H9 (cell line): ENCODE data around the gene LDLRAD4. TPM values are rescaled to one million over a fixed set of nuclear protein-coding genes. Genes with fewer than 3 reads are reported as not detected.

Source experiments
- DNase-seq: peaks from one replicate; pipeline ENCODE4 v3.0.0-alpha.2; 2017
- H2AFZ ChIP-seq: one replicate; pipeline ENCODE4 v1.6.1; 2013; ENCODE audit warnings: mild to moderate bottlenecking, low read length, control low read depth, moderate library complexity
- H2AK5ac ChIP-seq: 2 replicates; pipeline ENCODE4 v1.6.1; 2013; ENCODE audit warnings: low read length, control low read depth, mixed read lengths; ENCODE audit not compliant: insufficient read length
- H2BK120ac ChIP-seq: one replicate; pipeline ENCODE4 v1.6.1; 2013; ENCODE audit warnings: low read depth, mild to moderate bottlenecking, low read length, control low read depth, inconsistent platforms; ENCODE audit not compliant: poor library complexity, severe bottlenecking
- H2BK12ac ChIP-seq: 2 replicates; pipeline ENCODE4 v1.6.1; 2013; ENCODE audit warnings: low read length, control low read depth, mixed read lengths, low read depth; ENCODE audit not compliant: insufficient read length
- H2BK15ac ChIP-seq: 2 replicates; pipeline ENCODE4 v1.6.1; 2013; ENCODE audit warnings: low read depth, low read length, control low read depth
- H2BK20ac ChIP-seq: one replicate; pipeline ENCODE4 v1.6.1; 2013; ENCODE audit warnings: low read depth, mild to moderate bottlenecking, low read length, control low read depth, inconsistent platforms; ENCODE audit not compliant: poor library complexity, severe bottlenecking
- H2BK5ac ChIP-seq: 2 replicates; pipeline ENCODE4 v1.6.1; 2013; ENCODE audit warnings: low read length, control low read depth, mixed read lengths; ENCODE audit not compliant: insufficient read length
- H3K14ac ChIP-seq: 2 replicates; pipeline ENCODE4 v1.6.1; 2013; ENCODE audit warnings: low read length, control low read depth; ENCODE audit not compliant: insufficient read depth
- H3K18ac ChIP-seq: 2 replicates; pipeline ENCODE4 v1.6.1; 2013; ENCODE audit warnings: low read depth, mild to moderate bottlenecking, mixed read lengths, low read length, control low read depth; ENCODE audit not compliant: insufficient read length
- H3K23ac ChIP-seq: 2 replicates; pipeline ENCODE4 v1.6.1; 2013; ENCODE audit warnings: low read length, control low read depth, mixed read lengths, low read depth; ENCODE audit not compliant: insufficient read length
- H3K23me2 ChIP-seq: 2 replicates; pipeline ENCODE4 v1.6.1; 2013; ENCODE audit warnings: low read depth, mild to moderate bottlenecking, mixed read lengths, low read length, control low read depth; ENCODE audit not compliant: insufficient read length, poor library complexity, severe bottlenecking
- H3K27ac ChIP-seq: 2 replicates; pipeline ENCODE4 v1.5.1; 2013; ENCODE audit warnings: low read length, control low read depth, mixed read lengths, low read depth; ENCODE audit not compliant: insufficient read length
- H3K27me3 ChIP-seq: 2 replicates; pipeline ENCODE4 v1.6.1; 2013; ENCODE audit warnings: low read length, control low read depth, inconsistent platforms; ENCODE audit not compliant: insufficient read depth
- H3K4ac ChIP-seq: 2 replicates; pipeline ENCODE4 v1.6.1; 2013; ENCODE audit warnings: low read depth, mild to moderate bottlenecking, control low read depth, inconsistent platforms, low read length, moderate library complexity
- H3K4me1 ChIP-seq: 2 replicates; pipeline ENCODE4 v1.6.1; 2013; ENCODE audit warnings: low read length, control low read depth, inconsistent platforms; ENCODE audit not compliant: insufficient read depth
- H3K4me2 ChIP-seq: 2 replicates; pipeline ENCODE4 v1.6.1; 2013; ENCODE audit warnings: low read length, control low read depth, mixed read lengths; ENCODE audit not compliant: insufficient read length, insufficient read depth
- H3K56ac ChIP-seq: 2 replicates; pipeline ENCODE4 v1.6.1; 2013; ENCODE audit warnings: low read depth, mild to moderate bottlenecking, mixed read lengths, low read length, control low read depth; ENCODE audit not compliant: insufficient read length
- H3K79me1 ChIP-seq: 2 replicates; pipeline ENCODE4 v1.6.1; 2013; ENCODE audit warnings: low read depth, mild to moderate bottlenecking, moderate library complexity, low read length, control low read depth, inconsistent platforms; ENCODE audit not compliant: insufficient read depth, poor library complexity, severe bottlenecking
- H3K79me2 ChIP-seq: 2 replicates; pipeline ENCODE4 v1.6.1; 2013; ENCODE audit warnings: low read length, control low read depth, inconsistent platforms; ENCODE audit not compliant: insufficient read depth
- H3K9ac ChIP-seq: 2 replicates; pipeline ENCODE4 v1.6.1; 2013; ENCODE audit warnings: low read length, control low read depth, mixed read lengths; ENCODE audit not compliant: insufficient read length; ENCODE audit errors: extremely low read depth
- H3K9me3 ChIP-seq: one replicate; pipeline ENCODE4 v1.6.1; 2013; ENCODE audit warnings: low read depth, low read length, inconsistent platforms; ENCODE audit not compliant: control insufficient read depth
- H3T11ph ChIP-seq: one replicate; pipeline ENCODE4 v1.6.1; 2013; ENCODE audit warnings: mild to moderate bottlenecking, low read length, control low read depth, inconsistent platforms
- H4K20me1 ChIP-seq: one replicate; pipeline ENCODE4 v1.6.1; 2013; ENCODE audit not compliant: control insufficient read depth, insufficient read length, insufficient read depth
- H4K5ac ChIP-seq: 2 replicates; pipeline ENCODE4 v1.6.1; 2013; ENCODE audit warnings: low read depth, mild to moderate bottlenecking, mixed read lengths, low read length, control low read depth; ENCODE audit not compliant: insufficient read length
- H4K8ac ChIP-seq: replicated peaks from 2 replicates; pipeline ENCODE4 v1.6.1; 2013; ENCODE audit warnings: low read length, control low read depth, mixed read lengths, low read depth; ENCODE audit not compliant: insufficient read length
- H4K91ac ChIP-seq: 2 replicates; pipeline ENCODE4 v1.6.1; 2013; ENCODE audit warnings: low read depth, mild to moderate bottlenecking, moderate library complexity, mixed read lengths, low read length, control low read depth; ENCODE audit not compliant: insufficient read length
- H3K27ac Mint-ChIP-seq, 3 experiments: 2 replicates in 2 of 3; 3 replicates in 1 of 3; pipeline ENCODE4 v1.8.0; 2020 to 2021; ENCODE audit warnings: mixed read lengths in 3 of 3, mild to moderate bottlenecking in 1 of 3, moderate library complexity in 1 of 3
- H3K27me3 Mint-ChIP-seq: 2 replicates; pipeline ENCODE4 v1.8.0; 2021; ENCODE audit warnings: low read depth, mild to moderate bottlenecking, moderate library complexity, mixed read lengths
- H3K36me3 Mint-ChIP-seq, 3 experiments: 2 replicates in 2 of 3; 3 replicates in 1 of 3; pipeline ENCODE4 v1.8.0; 2020 to 2021; ENCODE audit warnings: low read depth in 3 of 3, mixed read lengths in 3 of 3; ENCODE audit not compliant: insufficient read depth in 1 of 3
- H3K4me1 Mint-ChIP-seq, 2 experiments: 2 replicates each; pipeline ENCODE4 v1.8.0; 2020; ENCODE audit warnings: mixed read lengths in 2 of 2
- H3K4me3 Mint-ChIP-seq, 2 experiments: 2 replicates in 1 of 2; 3 replicates in 1 of 2; pipeline ENCODE4 v1.8.0; 2020 to 2021; ENCODE audit warnings: mild to moderate bottlenecking in 2 of 2, mixed read lengths in 2 of 2, moderate library complexity in 1 of 2
- H3K9me3 Mint-ChIP-seq, 2 experiments: 2 replicates in 1 of 2; 3 replicates in 1 of 2; pipeline ENCODE4 v1.8.0; 2020; ENCODE audit warnings: mild to moderate bottlenecking in 2 of 2, mixed read lengths in 2 of 2, moderate library complexity in 1 of 2
- CTCF ChIP-seq: fragments of 200-600 bp; sonication (generic); conservative IDR thresholded peaks from 3 replicates; pipeline ENCODE4 v1.8.0; 2021; ENCODE audit warnings: antibody characterized with exemption, mild to moderate bottlenecking
- WGBS: extraction: QIAGEN DNeasy Blood & Tissue Kit; methylation state at CpG from one replicate; pipeline ENCODE4 v1.1.7; 2013; ENCODE audit warnings: missing lambda C conversion rate, low lambda C conversion rate, mixed read lengths; ENCODE audit not compliant: insufficient read length; ENCODE audit errors: extremely low coverage; 5-methylcytosine and 5-hydroxymethylcytosine counted together
- total RNA-seq: library from RNA; stranded (reverse); gene quantifications from 2 replicates; pipeline ENCODE4 v1.2.1, GENCODE V29; 2021

Gene LDLRAD4
- total RNA-seq, 1 experiment from 2014 or later, result 3.9 TPM

GRCh38 chr18:13235981-13236380 is 17.4 kb downstream of the LDLRAD4 start:
- no peak overlapping the region for H2BK120ac ChIP-seq
- H4K20me1 ChIP-seq, result no peaks in the 10 kb centered on the region
- no peak overlapping the region for H3K56ac ChIP-seq
- H2BK20ac ChIP-seq, result no peak overlapping the region
- Mint-ChIP-seq H3K4me1 (peaks cover 34 to 47% of the 10 kb centered on the region in 2 experiments), H3K27ac (peak overlapping the region in 1 of 3 experiments; percentile 32; a peak in 2 of 7 replicates), H3K4me3 (no peak overlapping the region), H3K9me3 (no peaks in the 10 kb centered on the region; a peak in 1 of 5 replicates), H3K36me3 (no peaks in the 10 kb centered on the region), H3K27me3 (peaks cover 16% of the 10 kb centered on the region)
- no peak overlapping the region for H3K4me2 ChIP-seq
- H3K14ac ChIP-seq, result no peak overlapping the region
- H3K18ac ChIP-seq, result no peak overlapping the region
- no peak for TF ChIP-seq CTCF
- no peaks in the 10 kb centered on the region for H3K27me3 ChIP-seq
- no peak overlapping the region for H3K9ac ChIP-seq
- no peak overlapping the region for H3K27ac ChIP-seq
- no peak overlapping the region for H2AFZ ChIP-seq
- no peak overlapping the region for H3K4ac ChIP-seq
- H3K79me2 ChIP-seq, result no peaks in the 10 kb centered on the region
- H4K5ac ChIP-seq, result no peak overlapping the region
- H3K23ac ChIP-seq, result no peak overlapping the region
- no peak overlapping the region for H2BK15ac ChIP-seq
- no peaks in the 10 kb centered on the region for H3K4me1 ChIP-seq
- H4K8ac ChIP-seq, result no peak overlapping the region
- no peaks in the 10 kb centered on the region for H3K79me1 ChIP-seq
- no peaks in the 10 kb centered on the region for H3K23me2 ChIP-seq
- H3T11ph ChIP-seq, result no peak overlapping the region
- no peak overlapping the region for H4K91ac ChIP-seq
- no peak overlapping the region for H2BK12ac ChIP-seq
- no peak for DNase-seq
- no peak overlapping the region for H2AK5ac ChIP-seq
- WGBS, result no CpG with 5 or more reads among the region's 8 CpGs
- H3K9me3 ChIP-seq, result no peaks in the 10 kb centered on the region
- H2BK5ac ChIP-seq, result no peak overlapping the region
